GF-D8 (cell line): ENCODE data around the gene LEPROT.

Experiments
- DNase-seq: peaks from one replicate; lab custom pipeline; 2025; lab: John Stamatoyannopoulos, UW

LEPROT gene

DNA sequence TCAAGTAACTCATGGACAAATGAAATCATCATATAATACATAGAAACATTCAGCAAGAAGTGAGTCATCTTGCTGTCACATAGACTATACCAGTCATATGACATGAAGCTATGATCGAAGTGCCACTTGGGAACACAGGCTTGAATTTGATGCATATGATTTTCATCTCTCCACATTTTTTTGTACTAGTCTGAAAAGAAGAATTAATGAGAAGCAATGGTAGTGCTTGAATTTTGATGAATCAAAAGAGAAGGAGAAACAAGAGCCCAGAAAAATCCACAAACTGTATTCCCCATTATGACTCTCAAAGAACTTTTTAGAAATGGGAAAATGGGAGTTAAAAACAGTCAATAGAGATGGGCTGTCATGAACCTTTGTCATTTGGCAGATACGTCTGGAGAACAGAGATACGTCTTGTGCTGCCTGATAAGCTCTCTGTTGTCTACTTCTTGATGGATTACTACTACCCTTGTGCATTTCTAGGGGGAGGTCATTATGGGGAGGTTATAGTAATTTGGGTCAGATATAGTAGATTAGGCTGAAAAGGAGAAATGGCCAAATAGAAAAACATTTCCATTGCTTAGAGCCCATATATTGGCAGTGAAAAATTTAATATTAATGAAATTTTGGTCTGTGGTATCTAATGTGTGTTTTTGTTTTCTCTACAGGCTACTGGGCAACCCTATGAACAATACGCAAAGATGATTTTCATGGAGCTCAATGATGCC is 8.0 kb upstream of the LEPROT start:
- DNase-seq = no peak

DNA sequence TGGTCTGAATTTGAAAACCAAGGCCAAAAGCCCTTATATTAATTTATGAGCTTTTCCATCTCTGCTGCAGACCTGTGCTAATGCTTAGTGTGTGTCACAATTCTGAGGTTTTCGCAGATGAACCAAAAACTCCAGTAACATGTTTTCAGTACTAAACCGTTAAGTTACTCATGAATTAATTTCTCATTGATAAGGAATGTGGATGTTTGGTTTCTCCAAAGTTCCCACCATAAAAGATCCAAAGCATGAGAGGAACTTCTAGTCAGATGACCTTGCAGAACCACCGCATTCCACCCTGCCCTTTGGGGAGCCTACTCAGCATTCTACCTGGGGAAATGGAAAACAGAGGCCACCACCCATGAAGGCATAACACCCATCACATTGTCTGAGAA is 7.5 kb upstream of the LEPROT start:
- DNase-seq = no peak

DNA sequence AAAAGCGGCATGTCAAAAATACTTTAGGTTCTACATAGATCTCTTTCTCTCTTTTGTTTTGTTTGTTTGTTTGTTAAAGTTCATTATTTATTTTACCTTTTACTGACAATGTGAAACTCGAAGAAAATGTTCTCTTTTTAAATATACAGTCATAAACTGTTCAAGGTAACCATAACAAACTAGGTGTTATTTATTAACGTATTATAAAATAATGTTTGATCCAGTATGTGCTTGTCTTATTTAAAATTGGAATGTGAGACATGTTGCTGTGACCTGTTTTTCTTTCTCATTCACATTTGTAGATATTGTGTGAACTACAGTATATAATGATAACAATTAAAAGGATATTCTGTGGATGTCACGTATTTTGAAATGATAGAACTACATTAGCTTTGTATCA is 5.9 kb upstream of the LEPROT start:
- DNase-seq = no peak

DNA sequence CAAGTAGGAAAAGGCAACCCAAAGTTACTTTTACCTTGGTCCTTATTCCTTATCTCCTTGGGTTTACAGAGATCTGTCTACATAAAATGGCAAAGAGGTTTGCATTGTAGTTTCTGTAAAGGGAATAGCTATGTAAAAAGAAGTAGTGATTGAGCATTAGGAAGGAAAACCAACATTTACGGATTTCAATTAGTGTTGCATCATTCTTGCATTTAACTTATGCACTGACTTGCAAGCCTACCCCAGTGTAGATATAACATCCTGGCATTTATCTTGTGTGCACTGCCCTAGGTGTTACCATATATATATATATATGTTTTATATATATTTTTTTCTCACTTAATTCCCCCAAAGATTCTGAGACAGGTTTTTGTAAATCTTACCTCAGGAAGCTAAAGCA is 3.7 kb upstream of the LEPROT start:
- DNase-seq = no peak

DNA sequence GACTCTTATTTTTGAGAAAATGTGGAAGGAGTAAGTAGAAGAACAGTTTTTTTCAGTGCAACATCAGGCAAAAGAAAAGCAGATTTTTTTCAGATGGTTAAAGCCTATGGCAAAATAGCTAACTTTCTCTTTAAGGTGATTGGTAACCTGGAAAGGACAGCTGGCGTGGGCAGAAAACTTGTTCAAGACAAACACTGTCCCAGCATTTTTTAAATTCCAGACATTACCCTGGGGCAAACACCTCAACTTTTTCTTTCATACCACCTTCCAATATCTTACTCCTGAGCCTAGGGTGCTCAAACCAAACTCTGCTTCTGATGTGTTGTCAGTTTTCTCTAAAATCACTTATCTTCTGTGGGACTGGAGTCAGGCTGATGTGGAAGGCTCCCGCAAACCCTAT is 2.7 kb upstream of the LEPROT start:
- no peak for DNase-seq

DNA sequence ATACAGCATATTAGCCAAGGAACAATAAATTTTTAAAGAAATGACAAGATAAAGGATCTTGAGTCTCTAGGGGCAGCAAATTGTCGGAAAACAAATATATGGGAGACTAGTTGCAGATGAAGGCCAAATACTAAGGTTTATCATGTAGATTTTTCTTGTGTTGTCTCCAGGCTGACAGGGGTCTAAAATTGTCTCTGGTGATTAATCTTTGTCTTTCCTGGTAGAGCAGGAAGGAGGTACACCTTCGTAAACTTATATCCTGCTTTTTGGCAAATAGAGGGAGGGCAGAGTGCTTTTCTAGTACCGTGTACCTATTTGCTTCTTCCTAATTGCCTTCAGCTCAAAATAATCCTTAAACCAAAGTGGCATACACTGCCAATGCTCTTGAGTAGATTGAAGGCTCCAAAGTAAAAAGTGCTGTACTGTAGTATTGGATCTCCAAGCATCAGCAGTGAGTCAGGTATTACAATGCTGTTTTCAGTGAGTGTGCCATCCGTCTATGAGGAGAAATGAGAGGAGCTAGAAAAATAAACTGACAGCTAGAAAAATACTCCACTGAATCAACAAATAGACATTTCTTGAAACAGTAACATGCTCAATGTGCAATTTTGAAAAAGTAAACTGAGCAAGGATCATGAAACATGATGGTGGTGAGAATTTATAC is 1.8 kb upstream of the LEPROT start:
- no peak for DNase-seq

DNA sequence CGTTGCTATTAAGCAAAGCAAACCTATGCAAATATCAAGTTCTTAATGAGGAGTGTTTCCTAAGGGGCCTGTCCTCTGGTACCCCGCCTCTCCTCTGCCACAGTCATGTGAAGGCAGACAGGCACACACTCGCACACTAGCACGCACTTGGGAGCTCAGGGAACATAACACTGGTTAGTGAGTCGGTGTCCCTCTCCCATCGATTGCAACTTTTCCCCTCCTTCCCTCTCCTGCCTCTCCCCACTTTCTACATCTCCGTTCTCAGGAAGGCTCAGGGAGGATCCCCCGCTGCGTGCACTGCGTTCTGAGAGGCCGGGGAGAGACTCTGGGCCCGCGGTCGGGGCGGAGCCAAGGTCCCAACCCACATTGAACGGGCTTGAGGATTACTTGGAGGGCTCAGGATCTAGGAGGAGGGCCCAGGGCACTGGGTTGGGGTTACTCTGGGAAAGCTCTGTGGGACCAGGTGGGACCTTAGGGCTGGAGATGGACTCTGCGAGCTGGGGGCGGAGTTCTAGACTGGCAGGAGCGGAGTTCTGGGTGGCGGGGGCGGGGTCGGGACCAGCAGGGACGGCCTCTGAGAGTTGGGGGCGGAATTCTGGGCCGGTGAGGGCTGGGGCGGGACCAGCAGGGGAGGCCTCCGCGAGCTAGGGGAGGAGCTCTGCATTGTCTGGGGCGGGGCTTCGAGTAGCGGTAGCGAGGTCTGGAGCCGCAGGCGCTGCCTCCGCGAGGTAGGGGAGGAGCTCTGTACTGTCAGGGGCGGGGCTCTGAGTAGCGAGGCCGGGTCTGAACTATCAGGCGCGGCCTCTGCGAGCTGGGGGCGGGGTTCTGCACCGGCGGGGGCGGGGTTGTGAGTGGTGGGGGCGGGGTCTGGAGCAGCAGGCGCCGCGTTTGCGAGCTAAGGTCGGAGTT is 533 bp upstream of the LEPROT start:
- peak; percentile 89 for DNase-seq

DNA sequence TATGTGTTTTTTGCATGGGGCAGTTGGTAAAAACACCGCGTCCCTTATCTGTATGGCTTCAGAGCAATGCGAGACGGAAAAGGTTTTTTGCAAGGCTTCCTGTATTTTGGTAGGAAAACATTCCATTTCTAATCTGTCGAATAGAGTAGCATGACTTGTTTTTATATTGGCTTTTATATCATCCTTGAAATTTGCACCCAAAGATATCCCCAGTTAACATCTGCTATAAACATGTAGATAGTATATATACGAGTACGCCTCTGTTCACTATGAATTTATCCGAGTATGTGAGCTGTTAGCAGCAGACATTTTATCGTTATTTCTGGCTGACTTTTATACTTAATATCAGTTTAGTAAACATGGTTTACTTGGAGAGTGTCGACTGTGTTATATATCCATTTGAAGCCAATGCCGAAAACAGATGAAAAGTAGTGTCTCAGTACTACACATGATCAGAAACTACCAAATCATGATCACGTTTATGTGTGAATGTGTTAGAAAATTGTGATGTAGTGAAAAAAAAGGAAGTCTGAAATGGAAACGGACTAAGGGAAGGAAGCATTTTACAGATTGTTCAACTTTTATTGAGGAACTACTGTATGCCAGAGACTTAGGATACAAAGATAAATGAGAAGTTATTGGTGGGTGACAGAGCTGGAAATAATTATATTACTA is 1.0 kb downstream of the LEPROT start:
- peak; percentile 63 for DNase-seq

DNA sequence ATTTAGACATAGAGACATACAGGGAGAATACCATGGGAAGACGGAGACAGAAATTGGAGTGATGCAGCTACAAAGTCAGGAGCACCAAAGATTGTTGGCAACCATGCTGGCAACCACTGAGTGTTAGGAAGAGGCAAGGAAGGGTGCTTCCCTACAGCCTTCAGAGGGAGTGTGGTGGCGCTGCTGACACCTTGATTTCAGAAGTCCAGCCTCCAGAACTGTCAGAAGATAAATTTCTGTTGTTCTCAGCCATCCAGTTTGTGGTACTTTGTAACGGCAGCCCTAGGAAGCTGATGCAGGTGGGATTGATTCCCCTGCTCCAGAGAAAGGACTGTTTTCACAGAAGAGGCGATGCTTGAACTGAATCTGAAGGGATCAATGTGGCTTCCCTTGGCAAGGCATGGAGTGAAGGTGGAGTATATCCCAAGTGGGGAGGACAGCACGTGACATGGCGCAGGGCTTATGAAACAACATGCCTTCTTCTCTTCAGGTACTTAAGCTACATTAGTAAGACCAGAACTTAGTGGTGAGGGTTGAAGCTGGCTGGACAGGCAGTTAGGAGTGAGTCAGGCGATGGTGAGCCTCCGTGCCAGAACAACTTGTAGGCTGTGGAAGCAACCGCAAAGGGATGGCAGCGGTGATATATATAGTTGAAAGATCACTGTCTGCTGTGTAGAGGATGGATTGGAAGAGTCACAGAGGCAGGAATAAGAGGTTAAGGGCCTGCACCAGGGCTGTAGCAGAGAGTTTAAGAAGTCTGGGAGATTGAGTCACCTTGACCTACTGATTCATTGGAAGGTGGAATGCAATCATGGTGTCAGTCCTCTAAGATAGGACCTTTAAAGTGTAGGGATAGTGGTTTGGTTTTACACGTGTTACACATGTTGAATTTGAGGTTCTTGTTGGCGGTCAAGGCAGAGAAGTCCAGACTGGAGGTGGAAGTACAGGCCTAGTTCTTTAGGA is 2.1 kb downstream of the LEPROT start:
- no peak for DNase-seq

DNA sequence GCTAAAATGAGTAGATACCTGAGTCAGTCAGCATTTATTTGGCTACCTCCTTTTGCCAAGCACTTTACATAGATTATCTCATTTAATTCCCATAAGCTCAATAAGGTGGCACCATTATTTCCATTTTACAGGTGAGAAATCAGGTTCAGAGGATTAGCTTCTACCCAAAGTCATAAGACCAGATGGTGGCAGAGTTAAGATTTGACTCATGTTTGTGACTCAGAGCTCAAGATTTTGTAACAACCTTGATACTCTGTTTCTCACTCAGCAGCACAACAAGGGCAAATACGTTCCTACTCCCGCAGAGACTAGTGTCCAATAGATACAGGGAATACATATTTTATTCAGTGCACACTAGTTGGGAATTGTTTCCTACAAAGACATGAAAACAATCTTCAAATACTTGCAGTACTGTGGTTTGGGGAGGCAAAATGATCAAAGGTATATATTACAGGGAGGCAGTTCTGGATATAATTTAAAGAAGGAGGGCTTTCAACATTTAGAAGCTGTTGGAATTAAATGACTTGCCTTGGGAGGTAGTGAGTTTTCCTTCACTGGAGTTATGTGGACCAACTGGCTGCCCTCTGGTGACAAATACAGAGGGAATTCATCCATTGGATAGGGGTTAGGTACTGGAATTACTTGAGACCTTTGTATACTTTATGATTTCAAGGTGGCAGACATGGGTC is 3.6 kb downstream of the LEPROT start:
- no peak for DNase-seq

DNA sequence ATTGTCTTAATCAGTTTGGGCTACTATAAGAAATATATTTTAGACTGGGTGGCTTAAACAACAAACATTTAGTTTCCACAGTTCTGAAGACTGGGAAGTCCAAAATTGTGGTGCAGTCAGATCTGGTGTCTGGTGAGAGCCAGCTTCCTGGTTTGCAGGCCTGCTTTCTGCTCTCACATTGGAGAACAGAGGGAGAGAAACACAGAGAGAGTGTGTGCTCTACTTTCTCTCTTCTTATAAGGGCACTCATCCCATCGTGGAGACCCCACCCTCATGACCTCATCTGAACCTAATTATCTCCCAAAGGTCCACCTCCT is 4.1 kb downstream of the LEPROT start:
- no peak for DNase-seq

DNA sequence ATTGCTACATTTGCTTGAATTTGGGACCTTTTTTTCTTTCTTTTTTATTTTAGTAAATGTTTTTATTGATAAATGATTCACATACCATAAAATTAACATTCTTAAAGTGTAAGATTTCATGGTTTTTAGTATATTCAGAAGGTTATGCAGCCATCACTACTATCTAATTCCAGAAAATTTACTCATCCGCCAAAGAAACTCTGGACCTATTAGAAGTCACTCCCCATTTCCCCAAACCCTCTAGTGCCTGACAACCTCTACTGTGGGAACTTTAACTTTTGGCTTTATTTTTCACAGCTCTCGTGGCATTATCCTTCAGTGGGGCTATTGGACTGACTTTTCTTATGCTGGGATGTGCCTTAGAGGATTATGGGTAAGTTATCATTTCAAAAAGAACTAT is 4.5 kb downstream of the LEPROT start:
- DNase-seq = no peak

DNA sequence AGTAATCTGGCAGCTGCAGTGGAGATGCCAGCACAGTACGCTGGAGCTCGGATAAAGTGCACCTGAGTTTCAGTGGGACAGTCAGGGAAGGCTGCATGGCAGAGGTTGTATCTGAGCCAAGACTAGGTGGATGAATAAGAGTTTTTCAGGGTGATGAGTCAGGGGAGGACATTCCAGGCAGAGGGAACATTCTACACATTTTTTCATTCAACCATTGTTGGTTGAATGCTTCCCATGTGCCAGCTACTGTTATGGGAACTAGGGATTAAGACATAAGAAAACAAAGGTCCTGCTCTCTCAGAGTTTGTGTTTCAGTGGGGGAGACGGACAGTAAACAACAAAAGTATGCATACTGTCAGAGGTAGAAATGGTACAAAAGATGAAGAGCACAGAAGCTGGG is 5.2 kb downstream of the LEPROT start:
- DNase-seq = no peak

DNA sequence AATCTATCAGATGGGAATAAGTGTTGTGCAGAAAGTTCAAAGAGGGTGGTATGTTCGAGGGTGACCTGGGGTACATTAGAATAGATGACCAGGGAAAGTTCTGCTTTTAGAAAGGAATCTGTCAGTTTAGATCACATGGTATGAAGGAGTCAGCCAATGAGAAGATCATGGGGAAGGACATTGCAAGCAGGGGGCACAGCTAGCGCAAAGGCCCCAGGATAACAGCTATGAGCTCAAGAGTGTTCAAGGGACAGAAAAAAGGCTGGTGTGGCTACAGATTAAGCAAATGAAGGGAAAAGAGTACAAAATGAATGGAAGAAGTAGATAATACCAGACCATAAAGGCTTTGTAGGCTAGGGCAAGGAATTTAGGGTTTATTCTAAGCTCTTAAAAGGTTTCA is 8.6 kb downstream of the LEPROT start:
- no peak for DNase-seq

DNA sequence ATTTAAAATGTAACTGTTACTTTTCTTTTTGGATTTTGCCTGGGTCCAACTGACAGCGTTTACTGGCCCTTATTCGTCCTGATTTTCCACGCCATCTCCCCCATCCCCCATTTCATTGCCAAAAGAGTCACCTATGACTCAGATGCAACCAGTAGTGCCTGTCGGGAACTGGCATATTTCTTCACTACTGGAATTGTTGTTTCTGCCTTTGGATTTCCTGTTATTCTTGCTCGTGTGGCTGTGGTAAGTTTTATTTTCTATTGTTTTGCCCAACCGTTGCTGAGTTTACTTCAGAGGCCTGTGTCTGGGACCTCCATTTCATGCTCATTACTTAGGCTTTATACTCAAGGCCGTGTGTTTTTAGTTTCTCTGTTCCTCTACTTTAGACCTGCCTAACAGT is 9.3 kb downstream of the LEPROT start:
- DNase-seq = no peak

DNA sequence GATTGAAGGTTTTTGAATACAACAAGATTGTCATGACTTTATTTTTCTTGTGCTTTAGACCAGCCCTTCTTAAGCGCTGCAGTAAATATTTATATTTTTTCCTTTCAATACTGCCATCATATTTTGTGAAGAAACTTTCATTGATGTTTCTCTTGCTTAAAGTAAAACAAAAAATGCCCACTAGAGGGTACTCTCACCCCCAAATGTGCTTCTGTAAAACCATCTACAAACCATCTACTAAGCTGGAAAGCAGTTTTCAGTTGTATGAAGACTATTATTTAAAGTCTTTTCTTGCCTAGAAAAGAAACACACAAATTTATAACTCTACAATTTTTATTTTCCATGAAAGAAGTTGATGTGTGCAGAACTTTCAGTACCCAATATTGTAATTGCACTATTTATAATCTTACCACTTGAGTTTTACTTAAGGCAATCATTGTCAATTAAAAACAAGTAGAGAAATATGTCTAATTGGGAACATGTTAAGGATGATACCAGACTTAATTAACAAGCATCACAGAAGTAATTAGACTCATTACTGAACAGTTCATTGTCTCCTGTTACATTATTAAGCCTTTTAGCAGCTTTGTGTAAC is 10.7 kb downstream of the LEPROT start:
- DNase-seq = peak; percentile 1

DNA sequence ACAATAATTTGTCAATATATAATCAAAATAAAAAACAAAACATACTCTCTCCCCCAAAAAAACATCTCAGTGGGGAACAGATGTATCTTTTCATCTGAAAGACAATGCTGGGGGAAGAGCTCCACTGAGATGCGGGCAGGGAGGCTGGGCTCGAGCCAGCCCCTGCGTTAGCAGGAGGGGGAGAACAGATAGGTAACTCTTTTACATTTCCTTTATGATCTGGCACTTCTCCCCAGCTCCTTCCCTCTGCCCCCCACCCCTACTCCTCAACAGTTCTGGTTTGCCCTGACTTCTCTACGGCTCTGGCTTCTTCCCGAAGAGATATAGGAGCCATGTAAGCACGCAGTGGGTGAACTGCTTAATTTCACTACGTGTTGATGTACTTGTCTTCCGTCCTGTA is 12.4 kb downstream of the LEPROT start:
- DNase-seq = no peak

DNA sequence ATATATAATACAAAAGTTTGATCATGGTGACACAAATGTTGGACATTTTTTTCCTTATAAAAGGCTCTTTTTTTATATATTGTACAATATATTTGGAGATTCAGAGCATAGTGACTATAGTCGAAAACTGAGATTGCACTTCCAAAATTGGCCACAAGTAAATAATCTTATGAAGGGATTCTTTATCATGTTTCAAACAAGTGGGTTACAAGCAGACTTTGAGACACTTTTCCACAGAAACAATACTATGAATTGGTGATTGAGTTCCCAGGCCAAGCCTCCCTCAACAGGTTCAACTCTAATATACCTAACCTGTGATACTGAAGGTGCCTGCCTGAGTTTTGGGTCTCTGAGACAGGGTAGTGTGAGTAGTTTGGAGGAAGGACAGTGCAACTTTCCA is 13.8 kb downstream of the LEPROT start:
- no peak for DNase-seq

DNA sequence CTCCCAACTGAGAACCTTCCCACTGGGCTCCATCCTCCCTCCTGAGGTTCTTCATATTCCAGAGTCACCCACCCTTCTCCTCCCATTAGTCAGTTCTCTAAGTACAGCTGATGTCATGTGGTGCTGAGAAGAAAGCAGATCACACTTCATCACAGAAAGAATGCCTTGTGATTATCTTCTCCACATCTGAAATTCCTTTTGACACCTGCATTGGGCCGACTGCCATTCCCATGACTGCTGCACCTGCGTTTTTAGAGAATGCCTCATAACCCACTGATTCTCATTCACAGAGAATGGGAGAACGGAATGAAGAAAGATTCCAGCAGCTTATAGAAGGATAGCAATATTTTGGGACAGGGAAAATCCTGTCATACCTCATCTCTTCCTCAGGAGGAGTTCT is 14.3 kb downstream of the LEPROT start:
- no peak for DNase-seq

DNA sequence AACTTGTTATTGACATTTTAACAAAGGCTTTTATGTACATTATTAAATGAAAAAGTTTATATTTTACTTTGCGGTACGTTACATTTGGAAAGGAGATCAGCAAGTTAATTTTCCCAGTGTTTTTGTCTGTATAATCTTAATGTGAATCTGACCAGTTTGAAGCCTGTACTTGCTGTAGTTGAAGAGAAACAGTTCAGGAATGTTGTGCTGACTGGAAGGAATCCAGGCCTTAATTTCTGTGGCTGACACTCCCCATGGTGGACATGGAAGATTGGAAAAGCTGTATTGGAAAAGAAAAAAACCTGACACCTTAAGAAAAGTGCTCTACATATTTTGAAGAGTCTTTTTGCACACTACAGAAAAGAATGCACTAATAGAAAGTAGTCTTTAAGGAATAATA is 15.5 kb downstream of the LEPROT start:
- no peak for DNase-seq
